Measurements from ENCODE around the gene AKAP13.
A peak's percentile ranks its signal among the peaks of the same experiment; 100 is the strongest.

Gene AKAP13

DNA sequence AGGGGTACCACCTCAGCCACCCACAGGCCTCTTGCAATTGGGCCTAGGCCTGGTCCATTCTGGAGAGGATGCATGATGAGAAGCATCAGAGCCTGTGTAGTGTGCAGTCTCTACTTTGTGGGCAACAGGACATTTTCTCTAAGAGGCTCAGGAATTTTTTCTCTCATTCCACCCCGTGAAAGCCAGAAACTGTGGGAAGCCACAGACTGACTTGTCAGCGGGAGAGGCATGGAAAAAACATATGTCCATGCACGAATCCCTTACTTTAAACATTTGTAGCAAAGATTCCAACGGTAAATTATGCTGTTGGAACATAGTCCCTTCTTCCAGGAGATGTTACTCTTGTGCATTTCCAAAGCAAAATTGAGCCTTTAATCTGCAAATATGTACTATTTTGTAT, 217.8 kb downstream of the AKAP13 start:
- no peak for DNase-seq (ENCODE audit: low read depth)

DNA sequence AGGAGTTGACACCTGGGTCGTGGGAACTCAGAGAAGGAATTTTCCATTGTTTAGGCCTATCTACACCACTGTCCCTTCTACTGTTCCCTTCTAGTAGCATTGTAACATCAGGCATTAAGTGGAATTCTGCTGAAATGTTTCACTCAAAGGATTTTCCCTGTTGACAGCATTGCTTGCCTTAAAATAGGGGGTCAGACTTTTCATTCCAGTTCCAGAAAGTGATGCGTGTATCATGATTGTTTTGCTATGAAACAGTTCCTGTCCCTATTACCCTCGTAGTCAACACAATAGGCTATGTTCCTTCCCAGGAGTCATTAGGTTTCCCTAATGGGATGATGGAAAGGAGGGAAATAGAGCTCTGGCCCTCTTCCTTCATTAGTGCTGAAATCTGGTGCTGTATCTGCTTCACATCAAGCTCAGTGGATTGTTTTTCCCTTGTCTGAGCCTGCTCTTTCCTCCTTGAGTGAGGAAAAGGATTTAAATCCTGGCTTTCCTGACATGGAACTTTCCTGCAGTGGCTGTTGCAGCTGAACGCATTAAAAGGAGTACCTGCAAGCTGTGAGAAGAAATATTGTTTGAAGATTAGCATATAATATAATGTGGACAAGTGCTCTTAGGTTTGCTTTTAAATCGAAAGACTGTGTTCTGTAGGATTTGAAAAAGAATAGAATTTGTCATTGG, 218.5 kb downstream of the AKAP13 start:
- DNase-seq (ENCODE audit: low read depth) = no peak

DNA sequence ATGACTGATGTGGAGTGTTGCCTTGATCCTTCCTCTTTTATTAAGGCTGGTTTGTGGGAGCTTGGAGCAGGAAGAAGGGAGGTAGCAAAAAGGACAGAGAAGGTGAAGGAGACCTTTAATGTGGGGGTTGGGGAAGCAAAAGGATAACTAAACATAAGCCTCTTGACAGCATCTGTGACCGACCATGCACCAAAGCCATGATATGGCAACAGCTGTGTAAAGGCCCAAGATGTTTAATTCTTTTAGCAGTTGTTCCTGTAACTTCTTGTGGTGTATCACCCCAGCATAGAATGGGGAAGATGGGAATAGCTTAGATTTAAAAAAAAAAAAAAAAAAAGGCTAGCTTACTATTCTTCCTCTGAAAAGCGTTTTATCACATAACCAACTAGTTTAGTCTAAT, 219.6 kb downstream of the AKAP13 start:
- DNase-seq (ENCODE audit: low read depth) = no peak

DNA sequence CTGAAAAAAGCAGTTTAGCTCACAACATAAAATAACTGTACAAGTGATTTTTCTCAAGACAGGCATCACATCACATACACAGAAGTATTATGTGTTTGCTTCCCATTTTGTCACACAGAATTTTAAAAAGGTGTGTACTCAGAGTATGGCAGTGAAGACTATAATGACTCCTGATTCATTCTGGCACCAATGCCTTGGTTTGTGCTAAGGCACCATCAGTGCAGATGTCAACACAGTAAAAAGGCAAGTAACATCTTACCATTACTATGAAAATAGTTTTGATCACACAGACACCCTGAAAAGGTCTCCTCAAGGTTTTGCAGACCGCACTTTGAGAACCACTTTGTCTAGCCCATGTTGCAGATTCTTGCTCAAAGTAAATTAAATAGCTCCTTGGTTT, 222.8 kb downstream of the AKAP13 start:
- no peak for DNase-seq (ENCODE audit: low read depth)

DNA sequence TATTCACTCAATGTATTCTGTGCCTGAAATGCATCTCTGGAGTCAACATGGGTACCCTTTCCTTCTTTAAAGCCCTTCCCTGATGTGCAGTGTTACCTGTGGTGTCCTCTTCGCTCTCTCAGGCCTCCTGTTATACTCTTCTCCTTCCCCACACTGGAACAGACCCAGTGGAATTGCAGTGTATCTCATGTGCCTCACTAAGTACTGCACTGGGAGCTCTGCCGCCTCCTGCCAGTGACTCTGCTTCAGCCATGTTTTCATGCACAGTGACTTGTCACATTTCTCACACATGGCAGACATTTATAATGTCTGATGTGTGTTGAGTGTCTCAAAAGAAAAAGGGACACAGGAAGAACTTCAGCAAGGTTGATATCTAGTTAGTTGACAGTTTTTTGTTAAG, 223.3 kb downstream of the AKAP13 start:
- no peak for DNase-seq (ENCODE audit: low read depth)

DNA sequence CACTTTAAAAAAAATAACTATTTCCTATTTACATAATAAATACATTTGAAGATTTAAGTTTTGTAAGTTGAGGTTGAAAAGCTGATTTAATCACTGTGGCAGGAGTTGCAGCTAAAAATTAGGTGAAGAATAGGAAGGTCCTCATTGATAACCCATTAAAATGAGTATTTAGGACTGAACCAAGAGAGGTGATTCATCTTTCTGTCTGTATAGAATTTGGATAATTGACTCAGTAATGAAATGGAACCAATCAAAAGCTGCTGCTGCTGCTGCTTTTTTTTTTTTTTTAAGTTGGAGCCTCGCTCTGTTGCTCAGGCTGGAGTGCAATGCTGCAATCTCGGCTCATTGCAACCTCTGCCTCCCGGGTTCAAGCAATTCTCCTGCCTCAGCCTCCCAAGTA, 223.8 kb downstream of the AKAP13 start:
- DNase-seq (ENCODE audit: low read depth) = no peak

DNA sequence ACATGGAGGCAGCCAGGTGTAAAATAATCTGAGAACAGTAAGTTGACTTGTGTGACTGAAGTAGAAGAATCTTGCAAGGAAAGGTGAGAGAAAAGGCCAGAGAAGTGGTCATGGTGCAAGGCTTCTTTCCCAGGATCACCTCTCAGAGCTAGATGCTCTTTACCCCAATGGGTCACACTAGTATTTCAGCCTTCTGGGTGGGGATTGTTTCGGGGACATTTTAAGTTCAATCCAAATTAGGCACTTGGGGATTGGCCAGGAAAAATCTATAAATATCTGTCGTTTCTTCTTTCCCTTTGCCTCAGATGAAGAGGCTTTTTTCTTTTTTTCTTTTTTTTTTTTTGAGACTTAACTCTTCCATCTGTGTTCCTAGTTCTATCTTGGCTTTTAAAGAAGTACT, 226.3 kb downstream of the AKAP13 start:
- DNase-seq (ENCODE audit: low read depth) = no peak

DNA sequence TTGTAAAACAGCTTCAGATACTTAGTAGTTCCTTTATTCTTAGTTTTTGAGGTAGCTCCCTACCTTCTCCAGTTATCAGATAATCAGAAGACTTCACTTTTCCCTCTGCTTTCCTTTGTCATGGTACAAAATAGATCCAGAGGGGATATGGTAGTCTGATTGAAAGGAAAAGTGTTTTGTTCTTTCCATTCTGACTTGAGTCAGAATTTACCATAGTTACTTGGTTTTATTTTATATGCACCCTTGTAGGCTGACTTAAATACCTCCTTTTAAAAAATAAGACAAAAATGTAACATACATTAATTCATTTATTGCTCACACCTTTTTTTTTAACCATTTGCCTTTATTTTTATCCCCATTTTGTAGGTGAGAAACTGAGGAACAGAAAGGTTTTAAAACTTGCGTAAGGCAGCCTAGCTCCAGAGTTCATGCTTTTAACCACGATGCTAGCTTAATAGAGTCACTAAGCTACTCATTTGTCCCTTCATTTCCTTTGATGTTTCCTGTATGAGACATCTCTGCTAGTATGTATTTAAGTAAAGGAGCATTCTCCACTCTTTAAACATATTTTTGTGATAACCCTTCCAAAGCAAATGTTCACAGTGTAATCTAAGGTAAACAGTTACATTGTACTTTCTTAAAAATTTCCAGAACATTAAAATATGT, 226.9 kb downstream of the AKAP13 start:
- no peak for DNase-seq (ENCODE audit: low read depth)

DNA sequence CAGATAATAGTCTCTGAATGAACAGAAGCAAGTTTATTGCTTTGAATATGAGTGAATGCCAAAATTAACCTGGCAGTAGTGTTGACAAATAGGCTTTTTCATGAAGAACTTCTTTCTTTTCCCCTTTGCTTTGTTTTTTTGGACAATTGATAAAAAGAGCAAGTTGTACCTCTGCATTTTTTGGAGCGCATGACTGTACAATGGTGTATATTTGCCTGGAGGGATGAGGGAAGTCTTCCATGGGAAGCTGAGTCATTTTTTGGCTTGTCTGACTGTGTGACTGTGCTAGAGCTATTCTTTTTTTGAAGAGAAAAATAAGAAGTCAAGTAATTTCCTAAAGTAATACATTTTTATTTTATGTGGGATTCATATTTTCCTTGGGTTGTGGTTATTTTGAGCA, 227.4 kb downstream of the AKAP13 start:
- DNase-seq (ENCODE audit: low read depth) = no peak

DNA sequence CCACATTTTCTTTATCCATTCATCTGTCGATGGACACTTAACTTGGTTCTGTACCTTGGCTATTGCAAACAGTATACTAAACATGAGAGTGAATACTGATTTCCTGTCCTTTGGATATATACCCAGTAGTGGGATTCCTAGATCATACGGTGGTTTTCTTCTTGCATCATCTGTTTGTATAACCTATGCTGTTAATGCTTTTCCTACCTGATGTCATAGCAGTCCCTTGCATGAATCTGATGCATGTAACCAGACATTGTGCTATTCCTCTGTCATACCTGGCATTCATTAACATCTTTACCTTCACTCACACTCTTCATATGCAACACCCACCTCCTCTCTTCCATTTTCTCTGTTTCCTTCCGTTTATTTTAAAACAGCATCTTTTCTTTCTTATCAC, 229.1 kb downstream of the AKAP13 start:
- DNase-seq (ENCODE audit: low read depth) = no peak

DNA sequence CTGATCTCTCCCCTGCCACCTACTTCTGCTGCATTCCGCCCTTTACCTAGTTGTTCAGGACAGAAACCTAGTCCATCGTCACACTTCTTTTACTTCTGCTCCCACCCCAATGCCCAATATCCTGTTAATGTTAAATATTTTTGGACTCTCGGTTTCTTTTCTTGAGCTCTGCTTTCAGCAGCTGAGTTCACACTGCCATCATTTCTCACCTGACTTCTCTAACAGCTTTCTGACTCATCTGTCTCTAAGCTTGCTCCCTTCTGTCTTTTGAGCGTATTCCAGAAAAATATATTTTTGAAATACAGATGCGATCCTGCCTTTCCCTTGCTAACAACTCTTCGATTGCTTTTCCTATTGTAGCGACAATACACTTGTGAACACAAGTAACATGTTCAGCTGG, 231.0 kb downstream of the AKAP13 start:
- no peak for DNase-seq (ENCODE audit: low read depth)

DNA sequence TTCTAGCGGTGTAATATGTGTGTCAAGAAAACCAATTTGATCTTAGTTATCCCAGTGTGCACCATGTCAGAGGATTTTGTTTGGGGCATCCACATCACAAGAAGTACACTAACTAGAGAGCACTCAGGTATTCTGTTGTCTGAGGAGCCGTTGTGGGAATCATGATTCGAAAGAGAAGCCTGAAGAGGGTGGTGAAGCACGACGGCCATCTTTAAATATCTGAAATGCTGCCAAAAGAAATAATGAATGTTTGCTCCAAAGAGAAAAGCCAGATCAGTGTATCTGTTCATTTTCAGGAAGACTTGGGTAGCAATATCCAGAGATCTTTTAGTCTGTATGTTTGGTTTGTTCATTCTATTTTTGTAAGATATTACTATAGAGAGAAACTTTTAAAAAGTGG, 233.7 kb downstream of the AKAP13 start:
- DNase-seq (ENCODE audit: low read depth) = no peak

DNA sequence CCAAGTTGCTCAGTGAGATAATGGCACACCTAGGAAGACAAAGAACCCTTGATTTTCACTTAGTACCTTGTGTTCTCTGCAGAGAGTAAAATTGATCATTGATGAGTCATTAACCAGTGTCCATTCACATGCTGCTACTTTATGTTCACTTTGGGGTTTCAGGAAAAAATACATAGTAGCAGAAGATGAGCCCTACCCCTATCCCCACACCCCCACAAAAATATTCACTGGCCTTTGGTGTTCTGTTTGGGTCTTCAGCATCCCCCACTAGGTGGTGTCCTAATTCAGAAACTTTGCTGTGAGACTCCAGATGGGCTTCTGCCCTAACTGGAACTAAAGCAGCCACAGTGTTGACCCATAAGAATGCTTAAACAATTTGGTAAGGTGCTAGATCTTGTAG, 235.5 kb downstream of the AKAP13 start:
- DNase-seq (ENCODE audit: low read depth) = no peak

DNA sequence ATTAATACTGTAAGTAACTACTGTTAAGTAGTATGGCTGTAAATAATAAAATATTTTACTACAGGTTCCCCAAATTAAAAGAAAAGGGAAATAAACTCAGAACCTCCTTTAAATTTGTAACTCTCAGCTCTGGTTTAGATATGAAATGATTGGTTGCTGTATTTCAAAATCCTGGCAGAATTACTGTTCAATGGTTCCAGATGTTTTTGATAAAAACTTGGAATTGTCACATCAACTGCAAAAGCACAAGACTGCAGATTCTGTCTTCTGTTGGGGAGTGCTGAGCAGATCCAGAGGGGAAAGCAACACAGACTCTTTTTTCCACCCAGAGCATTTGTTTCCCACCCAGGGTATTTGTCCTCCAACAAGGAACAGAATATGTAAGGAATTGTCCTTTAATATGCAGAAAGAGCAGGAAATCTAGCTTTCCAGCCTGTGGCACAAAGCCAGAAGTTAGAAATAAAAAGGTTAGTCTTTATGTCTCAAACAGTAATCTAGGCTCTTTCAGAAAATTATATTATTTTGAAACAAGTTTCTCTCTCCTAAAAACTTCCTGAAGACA, 236.2 kb downstream of the AKAP13 start:
- no peak for DNase-seq (ENCODE audit: low read depth)

DNA sequence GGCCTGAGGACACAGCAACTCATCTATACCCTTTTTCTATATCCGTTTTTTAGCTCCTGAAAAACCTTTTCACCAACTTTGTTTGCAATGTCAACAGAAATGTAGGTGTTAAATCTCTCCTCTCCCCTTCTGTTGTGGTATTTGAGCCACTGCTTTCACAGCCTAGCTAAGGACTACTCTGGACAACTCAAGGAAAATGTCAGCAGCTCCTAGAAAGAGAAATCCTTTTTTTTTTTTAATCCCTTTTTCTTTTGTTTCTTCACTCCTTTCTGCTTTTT, 237.8 kb downstream of the AKAP13 start:
- no peak for DNase-seq (ENCODE audit: low read depth)

DNA sequence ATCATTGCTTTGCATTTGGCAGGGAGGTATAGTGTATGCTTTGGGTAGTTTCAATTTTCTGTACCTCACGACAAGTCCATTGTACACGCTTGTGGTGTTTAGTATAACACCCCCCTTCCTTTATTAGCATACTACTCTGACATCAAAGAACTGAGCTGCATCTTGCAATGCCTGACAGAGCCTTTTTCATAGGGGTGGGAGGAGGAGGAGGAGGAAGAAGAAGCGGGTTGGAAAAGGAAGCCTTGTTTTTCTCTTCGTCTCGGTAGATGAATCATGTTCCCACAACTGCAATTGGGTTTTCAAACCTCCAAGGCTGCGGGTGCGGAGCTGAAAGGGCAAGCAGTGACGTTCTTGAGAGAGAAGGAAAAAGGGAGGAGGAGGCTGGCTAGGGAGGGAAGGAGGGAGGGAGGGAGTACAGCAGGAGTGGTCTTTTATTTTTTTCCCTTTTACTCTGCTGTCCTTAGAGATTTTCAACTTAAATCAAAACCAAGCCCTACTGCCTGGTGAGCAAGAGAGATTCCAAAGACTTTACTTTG, 238.6 kb downstream of the AKAP13 start:
- peak; percentile 34 for DNase-seq (ENCODE audit: low read depth)

DNA sequence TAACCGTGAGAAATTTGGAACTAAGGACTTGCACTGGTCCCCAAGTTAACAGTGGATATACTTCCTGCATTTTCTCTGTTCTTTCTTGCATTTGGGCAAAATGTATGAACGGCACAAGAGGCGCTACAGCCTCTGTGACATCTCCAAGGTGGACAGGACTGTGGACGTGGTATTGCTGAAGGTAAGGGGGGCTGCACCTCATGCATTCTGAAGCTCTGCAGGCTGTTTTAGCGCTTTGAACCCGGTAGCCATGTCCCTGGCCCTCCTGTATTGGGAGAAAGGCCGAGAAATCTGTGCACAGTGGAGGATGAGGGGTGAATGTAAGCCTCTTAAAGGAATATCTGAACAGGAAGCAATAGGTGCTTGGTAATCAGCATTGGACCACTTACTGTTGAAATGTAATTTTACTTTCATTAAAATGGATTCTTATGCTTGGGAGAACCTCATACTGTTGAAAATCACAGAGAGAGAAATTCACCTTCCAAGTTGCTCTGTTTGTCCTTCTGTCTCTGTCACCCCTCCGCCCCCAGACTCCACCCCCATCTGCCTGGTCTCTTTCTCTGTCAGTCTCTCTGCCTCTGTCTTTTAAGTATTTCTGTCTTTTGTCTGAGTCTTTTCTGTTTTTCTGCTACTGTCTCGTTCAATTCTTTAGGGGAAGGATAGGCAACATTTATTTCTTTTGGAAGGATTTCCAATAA, 239.7 kb downstream of the AKAP13 start:
- no peak for DNase-seq (ENCODE audit: low read depth)

DNA sequence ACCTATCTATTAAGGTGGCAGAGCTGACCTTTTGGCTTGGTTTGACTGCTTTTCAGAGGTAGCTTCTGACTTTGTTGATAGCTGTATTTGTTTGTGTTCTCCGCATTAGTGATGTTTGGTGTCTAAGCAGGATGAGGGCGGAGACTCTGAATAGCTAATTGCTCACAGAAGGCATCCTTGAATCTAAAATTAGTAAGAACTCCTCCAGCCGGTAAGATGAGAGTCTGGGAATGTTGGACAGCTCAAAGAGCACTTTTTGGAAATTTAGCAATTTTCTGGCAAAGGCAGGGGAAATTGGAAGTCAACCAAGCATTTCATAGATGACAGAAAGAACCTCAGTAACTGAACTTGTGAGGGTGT, 240.3 kb downstream of the AKAP13 start:
- DNase-seq (ENCODE audit: low read depth) = no peak

DNA sequence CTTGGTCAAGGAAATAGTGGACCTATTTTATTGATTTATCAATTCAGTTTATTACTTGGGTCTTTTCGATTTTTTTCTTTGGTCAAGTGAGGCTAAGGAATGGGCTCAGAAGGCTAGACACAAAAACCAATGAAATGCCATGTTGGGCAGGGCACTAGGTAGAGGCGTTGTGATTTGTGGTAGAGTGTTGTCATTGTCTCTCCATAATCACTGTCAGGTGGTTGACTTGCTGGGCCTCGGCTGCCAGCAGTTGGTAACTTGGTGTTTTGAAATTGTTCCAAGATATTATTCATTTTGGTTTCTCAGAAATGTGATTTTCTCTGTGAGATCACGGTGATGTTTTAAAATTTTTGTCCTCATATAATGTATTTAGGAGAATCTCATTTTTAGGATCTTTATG, 240.7 kb downstream of the AKAP13 start:
- no peak for DNase-seq (ENCODE audit: low read depth)

DNA sequence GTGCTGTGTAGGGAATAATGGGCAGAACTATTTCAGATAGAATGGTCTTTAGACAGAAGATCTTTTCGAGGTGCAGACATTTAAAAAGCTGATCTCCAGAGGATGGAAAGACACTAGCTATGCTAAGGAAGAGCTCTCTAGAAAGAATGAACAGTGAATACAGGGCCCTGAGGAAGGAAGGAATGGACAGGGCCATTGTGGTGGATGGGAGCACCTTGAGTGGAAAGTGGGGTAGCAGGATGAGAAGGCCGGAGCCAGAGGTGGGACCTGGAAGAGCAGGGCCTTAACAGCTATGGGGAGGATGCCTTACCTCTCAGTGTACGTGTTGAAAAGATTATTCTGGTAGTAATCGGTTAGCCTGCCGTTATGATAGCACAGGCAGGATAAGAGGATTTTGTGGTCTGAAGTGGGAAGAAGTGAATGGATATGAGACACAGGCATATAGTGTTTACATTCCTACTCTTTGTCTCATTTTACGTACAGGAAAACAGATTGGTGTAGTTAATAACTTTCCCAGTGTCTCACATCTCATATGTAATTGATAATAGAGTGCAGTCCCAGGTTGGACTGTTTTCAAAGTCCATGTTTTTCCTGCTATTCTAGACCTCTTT, 241.9 kb downstream of the AKAP13 start:
- no peak for DNase-seq (ENCODE audit: low read depth)

DNA sequence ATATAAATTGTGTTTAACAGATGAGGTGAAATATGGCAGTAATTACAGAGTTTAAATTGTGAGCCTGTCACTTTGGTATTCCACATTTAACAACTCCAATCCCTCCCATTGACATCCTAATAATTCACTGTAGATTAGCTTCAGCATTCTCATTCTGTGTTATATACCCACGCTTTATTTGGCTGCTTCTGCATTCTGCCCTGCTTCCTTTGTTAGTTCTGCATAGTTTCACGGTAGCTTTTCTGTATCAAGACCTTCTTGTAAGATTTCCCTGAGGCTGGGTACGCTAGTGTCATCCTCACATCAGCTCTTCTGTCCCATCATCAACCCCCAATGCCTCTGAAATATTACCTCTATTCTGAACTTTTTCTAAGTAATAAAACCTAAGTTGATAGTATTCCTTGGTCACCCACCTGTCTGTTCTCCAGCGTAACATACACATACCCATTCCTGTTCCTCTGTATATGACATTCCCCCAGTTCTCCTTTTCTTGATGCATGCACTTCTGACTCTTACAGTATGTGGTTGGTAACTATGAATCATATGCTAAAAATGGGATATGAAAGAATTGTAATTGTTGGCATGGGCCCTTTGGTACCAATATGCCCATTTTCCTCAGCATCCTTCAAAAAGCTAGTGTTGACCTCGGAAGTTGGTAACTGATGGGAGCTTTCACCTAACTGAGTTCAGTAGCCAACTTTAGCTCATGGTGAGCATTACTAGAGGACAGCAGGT, 243.1 kb downstream of the AKAP13 start:
- no peak for DNase-seq (ENCODE audit: low read depth)

DNA sequence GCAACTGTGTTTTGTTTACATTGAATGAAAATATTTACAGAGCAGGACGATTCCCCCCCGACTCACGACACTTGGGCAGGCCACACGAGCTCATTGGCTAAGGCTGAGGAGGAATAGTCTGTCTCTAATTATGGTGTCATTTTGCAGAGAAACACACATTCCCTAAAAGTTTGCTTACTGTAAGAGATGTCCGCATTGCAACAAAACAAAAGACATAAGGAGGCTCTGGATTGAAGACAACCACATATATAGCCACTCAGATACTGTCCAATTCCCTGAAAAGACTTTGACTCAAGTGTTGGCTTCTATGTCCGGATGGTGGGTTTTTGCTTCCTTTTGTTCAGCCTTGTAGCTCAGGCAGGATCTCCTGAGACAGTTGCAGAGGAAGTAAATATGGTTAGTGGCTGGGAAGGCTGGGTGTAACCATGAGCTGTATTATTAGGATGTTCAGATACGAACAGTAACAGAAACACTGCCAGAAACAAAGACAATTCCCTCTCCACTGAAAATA, 243.9 kb downstream of the AKAP13 start:
- no peak for DNase-seq (ENCODE audit: low read depth)
